Smooth muscle cell (in vitro differentiated cells): ENCODE results near the gene LUZP1. TPM values are rescaled to one million over a fixed set of nuclear protein-coding genes. Genes with fewer than 3 reads are reported as not detected.

Experiments used
- DNase-seq: peaks from one replicate; lab custom pipeline; 2025; ENCODE audit not compliant: unreplicated experiment; lab: John Stamatoyannopoulos, UW
- H2AFZ ChIP-seq: fragments of 200-600 bp; sonication (generic); 2 replicates; pipeline ENCODE4 v1.6.0; 2016; ENCODE audit warnings: antibody characterized with exemption, low read depth, mild to moderate bottlenecking
- H3F3A ChIP-seq: fragments of 200-600 bp; sonication (generic); 2 replicates; pipeline ENCODE4 v1.6.0; 2017; ENCODE audit warnings: antibody characterized with exemption, low read depth
- H3K27ac ChIP-seq: fragments of 200-600 bp; sonication (generic); 2 replicates; pipeline ENCODE4 v1.5.1; 2016; ENCODE audit warnings: low read depth, mild to moderate bottlenecking
- H3K27me3 ChIP-seq: fragments of 200-600 bp; sonication (generic); 2 replicates; pipeline ENCODE4 v1.6.1; 2016; ENCODE audit warnings: low read depth, mild to moderate bottlenecking
- H3K36me3 ChIP-seq: fragments of 200-600 bp; sonication (generic); 2 replicates; pipeline ENCODE4 v1.5.1; 2016; ENCODE audit warnings: low read depth
- H3K4me1 ChIP-seq: fragments of 200-600 bp; sonication (generic); 2 replicates; pipeline ENCODE4 v1.5.1; 2016; ENCODE audit warnings: low read depth
- H3K4me2 ChIP-seq: fragments of 200-600 bp; sonication (generic); 2 replicates; pipeline ENCODE4 v1.6.0; 2016; ENCODE audit warnings: mild to moderate bottlenecking
- H3K4me3 ChIP-seq: fragments of 200-600 bp; sonication (generic); 2 replicates; pipeline ENCODE4 v1.5.1; 2016; ENCODE audit warnings: mild to moderate bottlenecking
- H3K79me2 ChIP-seq: fragments of 200-600 bp; sonication (generic); 2 replicates; pipeline ENCODE4 v1.6.0; 2016; ENCODE audit warnings: low read depth, mild to moderate bottlenecking
- H3K9ac ChIP-seq: fragments of 200-600 bp; sonication (generic); 2 replicates; pipeline ENCODE4 v1.6.0; 2016; ENCODE audit warnings: low read depth
- H3K9me3 ChIP-seq: fragments of 200-600 bp; sonication (generic); replicated peaks from 2 replicates; pipeline ENCODE4 v1.5.1; 2016; ENCODE audit warnings: low read depth
- H4K20me1 ChIP-seq: fragments of 200-600 bp; sonication (generic); 2 replicates; pipeline ENCODE4 v1.6.0; 2016; ENCODE audit warnings: low read depth
- CTCF ChIP-seq: fragments of 200-600 bp; sonication (generic); IDR thresholded peaks from 2 replicates; pipeline ENCODE4 v1.5.1; 2017; ENCODE audit warnings: borderline replicate concordance, mild to moderate bottlenecking, antibody characterized with exemption; ENCODE audit not compliant: insufficient read depth, poor library complexity, severe bottlenecking
- WGBS: methylation state at CpG from one replicate; pipeline ENCODE4 v1.1.7; 2016; ENCODE audit warnings: low lambda C conversion rate; 5-methylcytosine and 5-hydroxymethylcytosine counted together
- polyA plus RNA-seq: library from polyadenylated mRNA; unstranded; fragments of >200 nt; fragmentation: Nextera tagmentation; extraction: Ambion mirVana; gene quantifications from 2 replicates; pipeline ENCODE4 v1.2.1, GENCODE V29; 2016
- total RNA-seq: library from RNA; depleted of rRNA; stranded (reverse); fragments of >200 nt; gene quantifications from 2 replicates; pipeline ENCODE4 v1.2.3, GENCODE V29; 2014

LUZP1 gene
- total and polyA plus RNA-seq, 2 experiments from 2014 or later: 29.2 to 39.2 TPM

- H2AFZ ChIP-seq: no peak overlapping the region
- H3K9me3 ChIP-seq: no peaks in the 10 kb centered on the region
- peaks cover 14% of the 10 kb centered on the region for H3F3A ChIP-seq
- H4K20me1 ChIP-seq: peaks cover 15% of the 10 kb centered on the region
- no peaks in the 10 kb centered on the region for H3K36me3 ChIP-seq
- no peak overlapping the region for H3K4me2 ChIP-seq
- TF ChIP-seq CTCF: no peak
- H3K27me3 ChIP-seq: no peaks in the 10 kb centered on the region
- peaks cover 15% of the 10 kb centered on the region for H3K79me2 ChIP-seq
- no peak overlapping the region for H3K27ac ChIP-seq
- WGBS: 77% methylated on average over 4 of the region's 4 CpGs
- no peak overlapping the region for H3K9ac ChIP-seq
- no peak overlapping the region for H3K4me3 ChIP-seq
- no peak for DNase-seq
- H3K4me1 ChIP-seq: peaks cover 9% of the 10 kb centered on the region
These were observed 2.6 kb upstream of the LUZP1 start for GRCh38 chr1:23171181-23171755.

DNA sequence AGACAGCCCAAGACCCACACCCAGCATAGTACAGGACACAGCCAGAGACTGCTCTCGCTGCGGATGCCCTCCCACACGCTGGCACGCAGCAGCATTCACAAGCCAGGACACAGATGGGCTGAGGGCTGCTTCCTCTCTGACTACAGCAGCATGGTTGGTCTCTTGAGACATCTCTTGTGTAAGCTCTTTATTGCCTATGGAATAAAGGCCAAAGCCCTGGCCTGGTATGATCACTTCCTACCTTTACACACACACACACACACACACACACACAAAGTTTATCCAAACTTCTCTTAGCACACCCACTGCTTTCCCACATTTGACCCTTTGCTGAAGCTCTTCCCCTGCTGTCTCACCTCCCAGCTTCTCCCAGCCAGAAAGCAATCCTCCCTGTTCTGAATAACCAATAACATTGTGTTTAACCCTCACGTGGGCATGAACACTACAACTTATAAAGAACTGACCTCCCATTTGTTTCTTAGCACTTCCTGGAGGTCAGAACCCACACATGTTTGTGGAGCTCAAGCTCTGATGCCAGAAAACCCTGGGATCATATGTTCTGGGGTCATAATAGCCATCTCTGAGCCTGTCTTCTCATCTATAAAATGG, 1.2 kb upstream of the LUZP1 start:
- peak; percentile 15 for DNase-seq
- Histone ChIP-seq H3K36me3 (no peaks in the 10 kb centered on the region), H3K4me1 (peaks cover 14% of the 10 kb centered on the region), H2AFZ (peak overlapping the region; percentile 40), H3K4me3 (no peak overlapping the region), H3K4me2 (peak overlapping the region; percentile 62), H3K79me2 (peaks cover 29% of the 10 kb centered on the region), H3K27me3 (no peaks in the 10 kb centered on the region), H4K20me1 (peaks cover 30% of the 10 kb centered on the region), H3K9ac (no peak overlapping the region), H3F3A (peaks cover 14% of the 10 kb centered on the region), H3K27ac (peak overlapping the region; percentile 91), H3K9me3 (no peaks in the 10 kb centered on the region)
- no peak for TF ChIP-seq CTCF
- WGBS: 47% methylated on average over 5 of the region's 5 CpGs

DNA sequence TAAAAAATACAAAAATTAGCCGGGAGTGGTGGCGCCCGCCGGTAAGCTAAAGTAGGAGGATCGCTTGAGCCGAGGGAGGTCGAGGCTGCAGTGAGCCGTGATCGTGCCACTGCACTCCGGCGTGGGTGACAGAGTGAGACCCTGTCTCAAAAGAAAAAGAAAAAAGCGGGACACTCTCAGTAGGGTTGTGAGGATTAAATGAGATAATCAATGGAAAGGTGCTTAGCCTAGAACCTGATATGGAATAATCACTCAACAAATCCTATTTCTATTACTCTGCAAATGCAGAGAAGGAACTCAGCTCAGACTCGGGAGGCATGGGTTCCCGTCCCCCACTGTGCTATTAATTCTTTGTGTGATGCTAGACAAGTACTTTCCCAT, 529 bp upstream of the LUZP1 start:
- peak overlapping the region; percentile 40 for H2AFZ ChIP-seq
- H3K9ac ChIP-seq: no peak overlapping the region
- no peak for TF ChIP-seq CTCF
- peaks cover 36% of the 10 kb centered on the region for H4K20me1 ChIP-seq
- H3K79me2 ChIP-seq: peaks cover 36% of the 10 kb centered on the region
- no peaks in the 10 kb centered on the region for H3K27me3 ChIP-seq
- H3K4me1 ChIP-seq: peaks cover 14% of the 10 kb centered on the region
- H3K9me3 ChIP-seq: no peaks in the 10 kb centered on the region
- H3K36me3 ChIP-seq: no peaks in the 10 kb centered on the region
- H3K27ac ChIP-seq: peak overlapping the region; percentile 91
- H3K4me3 ChIP-seq: peak overlapping the region; percentile 98
- peaks cover 14% of the 10 kb centered on the region for H3F3A ChIP-seq
- H3K4me2 ChIP-seq: peak overlapping the region; percentile 62
- WGBS: 56% methylated on average over 14 of the region's 14 CpGs
- no peak for DNase-seq

- Histone ChIP-seq H3K9me3 (no peaks in the 10 kb centered on the region), H3K79me2 (peaks cover 47% of the 10 kb centered on the region), H3K4me2 (peak overlapping the region; percentile 89), H2AFZ (no peak overlapping the region), H3K27me3 (no peaks in the 10 kb centered on the region), H3K4me3 (peak overlapping the region; percentile 98), H3F3A (peaks cover 14% of the 10 kb centered on the region), H3K36me3 (no peaks in the 10 kb centered on the region), H3K27ac (peak overlapping the region; percentile 91), H3K9ac (peak overlapping the region; percentile 96), H4K20me1 (peaks cover 47% of the 10 kb centered on the region), H3K4me1 (peaks cover 14% of the 10 kb centered on the region)
- no peak for TF ChIP-seq CTCF
- WGBS: 0% methylated on average over 1 of the region's 49 CpGs
- DNase-seq: no peak
These were observed 594 bp downstream of the LUZP1 start for GRCh38 chr1:23168079-23168444.
